Measurements from ENCODE around the gene GTF3C1. TPM values are rescaled to one million over a fixed set of nuclear protein-coding genes. Genes with fewer than 3 reads are reported as not detected.
A peak's percentile ranks its signal among the peaks of the same experiment; 100 is the strongest.

Gene GTF3C1
- total and polyA plus RNA-seq, 2 donors (not counting 1 experiment from before 2014, with no cell fraction given) = 31.2 to 49.6 TPM

DNA sequence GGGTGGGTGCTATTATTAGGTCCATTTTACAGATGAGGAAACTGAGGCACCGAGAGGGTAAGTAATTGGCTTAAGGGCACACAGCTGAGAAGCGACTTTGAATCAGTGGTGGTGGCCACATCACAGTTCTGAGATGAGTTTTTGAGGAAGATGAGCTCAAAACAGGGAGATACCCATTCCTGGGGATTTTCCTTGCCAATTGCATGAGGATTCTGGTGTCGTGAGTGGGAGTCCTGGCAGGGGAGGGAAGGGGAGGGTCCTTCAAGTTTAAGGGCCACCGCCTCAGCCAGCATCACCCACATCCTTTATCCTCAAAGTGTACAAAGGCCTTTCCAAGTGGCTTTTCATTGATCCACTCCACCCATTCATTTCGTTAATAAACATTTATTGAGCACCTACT, 102.4 kb downstream of the GTF3C1 start:
- TF ChIP-seq, protein P1, sequence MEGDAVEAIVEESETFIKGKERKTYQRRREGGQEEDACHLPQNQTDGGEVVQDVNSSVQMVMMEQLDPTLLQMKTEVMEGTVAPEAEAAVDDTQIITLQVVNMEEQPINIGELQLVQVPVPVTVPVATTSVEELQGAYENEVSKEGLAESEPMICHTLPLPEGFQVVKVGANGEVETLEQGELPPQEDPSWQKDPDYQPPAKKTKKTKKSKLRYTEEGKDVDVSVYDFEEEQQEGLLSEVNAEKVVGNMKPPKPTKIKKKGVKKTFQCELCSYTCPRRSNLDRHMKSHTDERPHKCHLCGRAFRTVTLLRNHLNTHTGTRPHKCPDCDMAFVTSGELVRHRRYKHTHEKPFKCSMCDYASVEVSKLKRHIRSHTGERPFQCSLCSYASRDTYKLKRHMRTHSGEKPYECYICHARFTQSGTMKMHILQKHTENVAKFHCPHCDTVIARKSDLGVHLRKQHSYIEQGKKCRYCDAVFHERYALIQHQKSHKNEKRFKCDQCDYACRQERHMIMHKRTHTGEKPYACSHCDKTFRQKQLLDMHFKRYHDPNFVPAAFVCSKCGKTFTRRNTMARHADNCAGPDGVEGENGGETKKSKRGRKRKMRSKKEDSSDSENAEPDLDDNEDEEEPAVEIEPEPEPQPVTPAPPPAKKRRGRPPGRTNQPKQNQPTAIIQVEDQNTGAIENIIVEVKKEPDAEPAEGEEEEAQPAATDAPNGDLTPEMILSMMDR (IDR thresholded peaks at IDR 0.05) = no peak
- TF ChIP-seq EZH2 (IDR thresholded peaks at IDR 0.05; ENCODE audit: borderline replicate concordance, insufficient read depth, low read depth, low read length, poor library complexity, severe bottlenecking) = no peak
- Mint-ChIP-seq H3K9me3 (ENCODE audit: insufficient read depth) (no peaks in the 10 kb centered on the region), H3K4me3 (no peak overlapping the region), H3K27ac (peak overlapping the region; percentile 88), H3K4me1 (peaks cover 59% of the 10 kb centered on the region), H3K27me3 (no peaks in the 10 kb centered on the region)
- CTCF ChIA-PET = interaction anchor here (0.8 to 1.0 kb wide), 4 partner anchors 9 to 79 kb away, joined by 3 to 6 read pairs (median 4); no protein-coding TSS in a partner anchor
- POLR2A ChIA-PET = no interaction called here
- peak overlapping the region; percentile 48 for H3K4me2 ChIP-seq (replicated peaks; ENCODE audit: low read depth, low read length, poor library complexity, severe bottlenecking)
- H3K27me3 ChIP-seq (replicated peaks in 1 of 4; ENCODE audit: control extremely low read depth in 1 of 4, control insufficient read depth in 3 of 4, insufficient read depth in 4 of 4, low read length in 3 of 4) = no peaks in the 10 kb centered on the region
- intact Hi-C loops (cut with micrococcal nuclease) = no loop called here
- no peak overlapping the region for H2AFZ ChIP-seq (ENCODE audit: insufficient read depth, low read depth, low read length, poor library complexity, severe bottlenecking)
- WGBS (ENCODE audit: insufficient coverage) = 76% methylated on average over 3 of the region's 5 CpGs
- peaks cover 15% of the 10 kb centered on the region for H4K20me1 ChIP-seq (ENCODE audit: control insufficient read depth, insufficient read depth, low read length, poor library complexity, severe bottlenecking)
- ATAC-seq (ENCODE audit: low read depth) = no peak
- no peak for DNase-seq
- peaks cover 12% of the 10 kb centered on the region for H3K79me2 ChIP-seq (ENCODE audit: control insufficient read depth, insufficient read depth, low read length)
- no peak overlapping the region for H3K9ac ChIP-seq (ENCODE audit: low read length)
- H3K9me3 ChIP-seq (ENCODE audit: control extremely low read depth in 1 of 3, control insufficient read depth in 2 of 3, insufficient read depth in 1 of 3, low read length in 2 of 3) = peaks cover 0 to 28% (median 3%) of the 10 kb centered on the region in 3 donors
- H3K4me3 ChIP-seq (ENCODE audit: control extremely low read depth in 1 of 5, extremely low read depth in 1 of 5, insufficient read depth in 1 of 5, low read depth in 2 of 5, low read length in 4 of 5) = no peak overlapping the region
- H3K4me1 ChIP-seq (ENCODE audit: control insufficient read depth in 2 of 2, insufficient read depth in 2 of 2, low read length in 2 of 2) = peaks cover 48 to 64% of the 10 kb centered on the region in 2 donors
- peak overlapping the region; percentile 19 to 79 for H3K27ac ChIP-seq (ENCODE audit: low read length in 2 of 2)
- H3K36me3 ChIP-seq (replicated peaks in 1 of 2; ENCODE audit: control extremely low read depth in 1 of 2, control insufficient read depth in 1 of 2, extremely low read depth in 1 of 2, insufficient read depth in 2 of 2, low read length in 1 of 2) = peaks cover 31 to 66% of the 10 kb centered on the region in 2 experiments

DNA sequence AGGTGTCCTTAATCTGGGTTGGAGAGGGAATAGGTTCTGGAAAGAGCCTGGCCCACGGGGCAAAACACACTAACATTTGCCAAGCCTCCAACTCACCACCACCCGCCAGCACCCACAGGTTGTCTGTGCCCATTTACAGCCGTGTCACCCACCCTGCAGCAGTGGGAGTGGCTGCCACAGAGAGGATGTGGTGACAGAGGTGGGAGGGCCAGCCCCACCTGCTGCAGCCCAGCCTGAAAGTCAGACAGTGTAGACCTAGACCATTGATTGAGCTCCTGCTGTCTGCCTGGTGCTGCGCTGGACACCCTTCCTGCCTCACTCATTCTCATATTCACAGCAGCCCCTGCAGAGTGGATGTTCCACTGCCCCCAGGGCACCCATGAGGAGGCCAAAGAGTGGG, 103.0 kb downstream of the GTF3C1 start:
- ATAC-seq (ENCODE audit: low read depth) (peak; percentile 61), DNase-seq (peak; percentile 84)
- peak overlapping the region; percentile 52 for H3K4me3 Mint-ChIP-seq
- H3K4me1 ChIP-seq (ENCODE audit: control insufficient read depth in 2 of 2, insufficient read depth in 2 of 2, low read length in 2 of 2) = peaks cover 48 to 61% of the 10 kb centered on the region in 2 donors
- H3K9me3 ChIP-seq (ENCODE audit: control extremely low read depth in 1 of 3, control insufficient read depth in 2 of 3, insufficient read depth in 1 of 3, low read length in 2 of 3) = peaks cover 0 to 28% (median 3%) of the 10 kb centered on the region in 3 donors
- no peak overlapping the region for H3K4me3 ChIP-seq (ENCODE audit: control extremely low read depth in 1 of 5, extremely low read depth in 1 of 5, insufficient read depth in 1 of 5, low read depth in 2 of 5, low read length in 4 of 5)
- peak overlapping the region; percentile 25 to 79 for H3K27ac ChIP-seq (ENCODE audit: low read length in 2 of 2)
- H3K9ac ChIP-seq (ENCODE audit: low read length) = no peak overlapping the region
- H3K4me1 Mint-ChIP-seq = peaks cover 55% of the 10 kb centered on the region
- no peaks in the 10 kb centered on the region for H3K9me3 Mint-ChIP-seq (ENCODE audit: insufficient read depth)
- H3K27me3 Mint-ChIP-seq = no peaks in the 10 kb centered on the region
- intact Hi-C loops (cut with micrococcal nuclease) = no loop called here
- ChIA-PET CTCF (interaction anchor here (0.8 to 1.0 kb wide), 3 partner anchors 10 to 79 kb away, joined by 3 to 6 read pairs (median 3); no protein-coding TSS in a partner anchor), POLR2A (interaction anchor here (0.7 kb wide), 1 partner anchor 69 kb away, joined by 3 read pairs; no protein-coding TSS in a partner anchor)
- H4K20me1 ChIP-seq (ENCODE audit: control insufficient read depth, insufficient read depth, low read length, poor library complexity, severe bottlenecking) = peaks cover 19% of the 10 kb centered on the region
- 15% methylated on average over 2 of the region's 4 CpGs for WGBS (ENCODE audit: insufficient coverage)
- peak overlapping the region; percentile 48 for H3K4me2 ChIP-seq (replicated peaks; ENCODE audit: low read depth, low read length, poor library complexity, severe bottlenecking)
- no peak overlapping the region for H2AFZ ChIP-seq (ENCODE audit: insufficient read depth, low read depth, low read length, poor library complexity, severe bottlenecking)
- peak overlapping the region; percentile 88 for H3K27ac Mint-ChIP-seq
- H3K79me2 ChIP-seq (ENCODE audit: control insufficient read depth, insufficient read depth, low read length) = peaks cover 12% of the 10 kb centered on the region
- no peak for TF ChIP-seq EZH2 (IDR thresholded peaks at IDR 0.05; ENCODE audit: borderline replicate concordance, insufficient read depth, low read depth, low read length, poor library complexity, severe bottlenecking)
- TF ChIP-seq, protein P1 (IDR thresholded peaks at IDR 0.05) = no peak
- H3K36me3 ChIP-seq (replicated peaks in 1 of 2; ENCODE audit: control extremely low read depth in 1 of 2, control insufficient read depth in 1 of 2, extremely low read depth in 1 of 2, insufficient read depth in 2 of 2, low read length in 1 of 2) = peaks cover 31 to 66% of the 10 kb centered on the region in 2 experiments
- H3K27me3 ChIP-seq (replicated peaks in 1 of 4; ENCODE audit: control extremely low read depth in 1 of 4, control insufficient read depth in 3 of 4, insufficient read depth in 4 of 4, low read length in 3 of 4) = no peaks in the 10 kb centered on the region
